DND-41 (cell line): ENCODE measurements around the gene TOMM20.

Experiments used
- EZH2 ChIP-seq: IDR thresholded peaks from 3 replicates; pipeline ENCODE4 v1.6.1; 2012; ENCODE audit warnings: borderline replicate concordance, low read depth, mild to moderate bottlenecking, moderate library complexity, low read length, inconsistent platforms; ENCODE audit not compliant: severe bottlenecking
- TF ChIP-seq, protein P1 (sequence below): IDR thresholded peaks from 2 replicates; pipeline ENCODE4 v1.5.1; 2012; ENCODE audit warnings: borderline replicate concordance, low read length, moderate library complexity, mild to moderate bottlenecking; ENCODE audit not compliant: poor library complexity, severe bottlenecking; ENCODE audit errors: extremely low read depth

DNA sequence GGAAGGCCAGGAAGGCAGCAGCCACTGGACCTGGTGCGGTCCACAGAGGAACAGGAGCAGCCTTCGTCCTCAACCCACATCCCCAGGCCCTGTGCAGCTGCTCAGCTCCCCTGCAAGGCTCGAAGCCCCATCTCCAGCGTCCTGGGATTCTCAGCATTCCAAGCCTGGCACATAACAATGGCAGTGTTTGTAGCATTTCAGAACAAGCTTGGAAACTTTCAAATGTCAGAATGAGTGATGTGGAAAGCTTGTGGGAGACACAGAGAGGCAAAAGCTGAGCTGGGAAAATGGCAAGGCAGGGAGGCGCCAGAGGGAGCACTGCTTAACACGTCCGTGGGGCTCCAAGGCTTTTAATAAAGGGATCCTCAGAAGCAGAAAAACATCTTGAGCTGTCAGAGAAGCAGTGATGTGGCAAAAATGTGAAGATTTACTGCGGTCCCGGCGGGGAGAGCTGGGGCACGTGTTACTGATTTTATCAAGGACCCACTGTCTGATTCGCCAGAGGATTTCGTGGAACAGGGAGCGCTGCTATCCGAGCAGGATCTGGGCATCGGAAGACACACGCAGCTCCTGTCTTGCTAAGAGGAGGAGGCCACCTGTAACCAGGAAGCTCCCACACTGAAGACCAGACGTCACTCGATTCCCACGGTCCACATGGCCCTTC, 38.1 kb downstream of the TOMM20 start:
- TF ChIP-seq, protein P1, sequence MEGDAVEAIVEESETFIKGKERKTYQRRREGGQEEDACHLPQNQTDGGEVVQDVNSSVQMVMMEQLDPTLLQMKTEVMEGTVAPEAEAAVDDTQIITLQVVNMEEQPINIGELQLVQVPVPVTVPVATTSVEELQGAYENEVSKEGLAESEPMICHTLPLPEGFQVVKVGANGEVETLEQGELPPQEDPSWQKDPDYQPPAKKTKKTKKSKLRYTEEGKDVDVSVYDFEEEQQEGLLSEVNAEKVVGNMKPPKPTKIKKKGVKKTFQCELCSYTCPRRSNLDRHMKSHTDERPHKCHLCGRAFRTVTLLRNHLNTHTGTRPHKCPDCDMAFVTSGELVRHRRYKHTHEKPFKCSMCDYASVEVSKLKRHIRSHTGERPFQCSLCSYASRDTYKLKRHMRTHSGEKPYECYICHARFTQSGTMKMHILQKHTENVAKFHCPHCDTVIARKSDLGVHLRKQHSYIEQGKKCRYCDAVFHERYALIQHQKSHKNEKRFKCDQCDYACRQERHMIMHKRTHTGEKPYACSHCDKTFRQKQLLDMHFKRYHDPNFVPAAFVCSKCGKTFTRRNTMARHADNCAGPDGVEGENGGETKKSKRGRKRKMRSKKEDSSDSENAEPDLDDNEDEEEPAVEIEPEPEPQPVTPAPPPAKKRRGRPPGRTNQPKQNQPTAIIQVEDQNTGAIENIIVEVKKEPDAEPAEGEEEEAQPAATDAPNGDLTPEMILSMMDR = no peak
- no peak for TF ChIP-seq EZH2
